Stimulated activated CD8-positive, alpha-beta memory T cell treated with anti-CD3 and anti-CD28 coated beads, Interleukin-12 subunit alpha, Interleukin-12 subunit beta, amount 100 ng/mL, for 24 hours (primary cell): Measurements from ENCODE around the gene PLCG2.
"Not testable (repeated sequence)": the region's sequence is repeated elsewhere in the genome, so short reads cannot be mapped to it uniquely, and the experiment has no call there.

ENCODE experiments used
- DNase-seq: peaks from one replicate; pipeline ENCODE4 v3.0.0-alpha.2; 2020; ENCODE audit errors: extremely low read depth

PLCG2 gene

DNA sequence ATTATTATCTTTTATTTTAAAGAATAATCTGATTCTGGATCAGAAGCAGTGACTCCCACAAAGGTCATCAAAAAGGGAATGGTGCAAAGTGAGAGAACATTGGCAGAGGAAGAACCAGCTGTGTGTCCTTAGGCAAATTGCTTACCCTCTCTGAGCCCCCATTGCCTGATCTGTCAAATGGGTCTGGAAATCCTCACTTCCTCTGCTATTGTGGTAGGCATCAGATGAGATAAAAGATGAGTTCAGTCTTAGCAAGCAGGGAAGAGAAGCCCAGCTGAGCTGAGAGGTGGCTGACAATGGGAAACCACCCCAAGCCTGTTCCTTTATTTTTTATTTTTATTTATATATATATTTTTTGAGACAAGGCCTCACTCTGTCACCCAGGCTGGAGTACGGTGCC, 24.2 kb upstream of the PLCG2 start:
- no peak for DNase-seq

DNA sequence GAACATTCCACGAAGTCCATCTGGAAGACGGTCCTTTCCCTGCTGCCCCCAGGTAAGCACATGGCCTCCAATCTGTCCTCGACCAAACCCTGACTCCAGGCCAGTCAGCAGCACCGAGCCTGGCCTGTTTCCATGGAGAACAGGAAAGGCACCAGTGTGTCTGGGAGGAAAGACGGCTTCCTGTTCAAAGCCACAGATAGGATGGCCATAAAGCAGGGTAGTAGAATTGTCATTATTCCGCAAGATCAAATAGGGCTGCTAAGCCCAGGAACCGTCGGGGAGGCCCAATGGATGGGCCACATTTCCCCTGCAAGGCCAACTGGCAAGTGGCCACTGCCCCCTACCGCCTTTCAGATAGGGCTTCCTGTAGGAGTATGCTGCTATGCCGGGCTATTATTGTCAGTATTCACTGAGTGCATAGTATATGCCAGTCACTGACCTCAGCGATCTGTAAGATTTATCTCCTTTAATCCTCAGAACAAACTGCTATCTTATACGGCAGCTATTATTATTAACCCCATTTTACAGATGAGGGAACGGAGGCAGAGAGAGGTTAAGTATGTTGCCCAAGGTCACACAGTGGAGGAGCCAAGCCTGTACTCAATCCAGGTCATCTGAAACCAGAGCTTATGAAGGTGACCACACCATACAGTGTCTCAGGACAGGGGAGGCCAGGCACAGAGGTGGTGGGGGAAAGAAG, 23.0 kb upstream of the PLCG2 start:
- no peak for DNase-seq

DNA sequence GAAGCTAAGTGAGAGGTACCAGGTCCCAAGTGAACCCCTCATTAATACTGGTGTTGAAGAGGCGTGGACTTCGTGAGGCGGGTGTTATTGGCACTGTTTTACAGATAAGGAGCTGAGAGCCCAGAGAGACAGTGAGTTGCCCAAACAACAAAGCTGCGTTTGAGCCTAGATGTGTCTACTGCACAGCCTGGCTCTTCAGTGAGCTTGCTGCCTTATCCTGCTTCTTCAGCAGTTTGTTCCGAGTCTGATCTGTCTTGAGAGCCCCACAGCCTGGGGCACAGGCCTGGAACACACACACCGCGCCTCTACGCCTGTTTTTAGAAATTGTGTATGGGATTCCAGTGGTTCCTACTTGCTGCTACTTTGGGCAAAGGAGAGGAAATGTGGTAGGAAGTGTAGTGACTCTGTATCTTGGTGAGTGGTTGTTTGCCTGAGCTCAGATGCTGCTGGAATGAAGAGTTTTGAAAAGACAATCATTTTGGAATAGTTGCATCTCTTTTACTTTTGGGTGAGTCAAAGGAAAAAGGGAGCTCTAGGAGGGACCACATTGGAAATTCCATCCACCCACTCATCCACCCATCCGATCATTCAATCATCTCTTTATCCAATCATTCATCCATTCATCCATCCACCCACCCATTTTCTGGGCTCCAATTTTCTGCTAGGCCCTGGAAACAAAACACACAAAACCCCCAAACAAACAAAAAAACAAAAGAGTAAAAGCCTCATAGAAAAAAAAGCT, 22.3 kb upstream of the PLCG2 start:
- DNase-seq = no peak

DNA sequence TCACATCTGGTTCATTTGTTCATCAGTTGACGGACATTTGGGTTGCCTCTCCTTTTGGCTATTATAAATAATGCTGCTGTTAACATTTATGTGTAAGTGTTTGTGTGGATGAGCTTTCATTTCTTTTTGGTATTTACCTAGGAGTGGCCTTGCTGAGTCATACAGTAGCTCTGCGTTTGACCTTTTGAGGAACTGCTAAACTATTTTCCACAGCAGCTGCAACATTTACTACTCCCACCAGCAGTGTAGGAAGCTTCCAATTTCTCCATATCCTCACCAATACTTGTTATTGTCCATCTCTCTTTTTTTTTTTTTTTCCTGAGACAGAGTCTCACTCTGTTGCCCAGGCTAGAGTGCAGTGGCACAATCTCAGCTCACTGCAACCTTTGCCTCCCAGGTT, 20.7 kb upstream of the PLCG2 start:
- no peak for DNase-seq

DNA sequence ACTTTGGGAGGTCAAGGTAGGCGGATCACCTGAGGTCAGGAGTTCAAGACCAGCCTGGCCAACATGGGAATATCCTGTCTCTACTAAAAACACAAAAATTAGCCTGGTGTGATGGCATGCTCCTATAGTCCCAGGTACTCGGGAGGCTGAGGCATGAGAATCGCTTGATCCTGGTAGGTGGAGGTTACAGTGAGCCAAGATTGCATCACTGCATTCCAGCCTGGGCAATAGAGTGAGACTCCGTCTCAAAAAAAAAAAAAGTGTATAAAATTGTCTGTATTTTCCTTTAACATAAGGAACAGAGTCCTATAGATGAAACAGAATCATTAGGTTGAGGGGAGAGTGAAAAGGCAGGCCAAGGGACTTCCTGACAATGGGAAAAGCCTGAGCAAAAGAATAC, 16.8 kb upstream of the PLCG2 start:
- DNase-seq = not testable (repeated sequence)

DNA sequence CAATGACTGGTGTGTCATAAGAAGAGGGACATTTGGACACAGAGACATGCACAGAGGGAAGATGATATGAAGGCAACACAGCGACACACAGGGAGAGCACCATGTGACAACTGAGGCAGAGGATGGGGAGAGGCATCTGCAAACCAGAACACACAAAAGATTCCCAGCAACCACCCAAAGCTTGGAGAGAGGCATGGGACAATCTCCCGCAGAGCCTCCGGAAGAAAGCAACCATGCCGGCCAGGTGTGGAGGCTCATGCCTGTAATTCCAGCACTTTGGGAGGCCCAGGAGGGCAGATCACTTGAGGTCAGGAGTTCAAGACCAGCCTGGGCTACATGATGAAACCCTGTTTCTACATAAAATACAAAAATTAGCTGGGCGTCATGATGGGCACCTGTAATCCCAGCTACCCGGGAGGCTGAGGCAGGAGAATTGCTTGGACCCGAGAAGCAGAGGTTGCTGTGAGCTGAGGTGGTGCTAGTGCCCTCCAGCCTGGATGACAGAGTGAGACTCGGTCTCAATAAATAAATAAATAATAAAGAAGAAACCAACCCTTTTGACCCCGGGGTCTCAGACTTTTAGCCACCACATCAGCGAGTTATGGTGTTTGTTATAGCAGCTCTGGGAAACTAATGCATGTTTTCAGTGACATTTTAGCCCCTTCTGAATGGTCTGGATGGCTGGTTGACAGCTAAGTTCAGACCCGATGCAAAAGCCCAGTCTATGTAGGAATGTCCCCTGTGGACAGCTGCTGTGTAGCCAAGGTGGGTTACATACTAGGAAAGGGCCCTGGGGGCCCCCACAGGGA, 13.8 kb upstream of the PLCG2 start:
- DNase-seq = no peak

DNA sequence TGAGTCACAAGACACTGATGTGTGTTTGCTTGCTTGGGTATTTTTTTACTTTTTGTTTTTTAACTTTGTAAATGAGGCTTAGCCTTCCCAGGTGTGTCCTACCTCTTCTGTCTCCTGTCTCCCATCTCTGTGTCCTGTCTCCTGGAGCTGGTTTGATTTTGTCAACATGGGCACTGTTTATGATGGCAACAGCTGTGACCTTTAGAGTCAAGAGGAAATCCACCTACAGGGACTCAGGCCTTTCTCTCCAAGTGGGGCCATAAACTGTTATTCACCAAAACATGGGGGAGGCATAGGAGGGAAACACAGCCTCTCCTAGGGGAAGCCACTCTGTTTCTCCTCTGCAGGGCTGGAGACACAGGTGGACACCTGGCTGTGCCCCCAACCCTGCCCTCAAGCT, 13.1 kb upstream of the PLCG2 start:
- no peak for DNase-seq

DNA sequence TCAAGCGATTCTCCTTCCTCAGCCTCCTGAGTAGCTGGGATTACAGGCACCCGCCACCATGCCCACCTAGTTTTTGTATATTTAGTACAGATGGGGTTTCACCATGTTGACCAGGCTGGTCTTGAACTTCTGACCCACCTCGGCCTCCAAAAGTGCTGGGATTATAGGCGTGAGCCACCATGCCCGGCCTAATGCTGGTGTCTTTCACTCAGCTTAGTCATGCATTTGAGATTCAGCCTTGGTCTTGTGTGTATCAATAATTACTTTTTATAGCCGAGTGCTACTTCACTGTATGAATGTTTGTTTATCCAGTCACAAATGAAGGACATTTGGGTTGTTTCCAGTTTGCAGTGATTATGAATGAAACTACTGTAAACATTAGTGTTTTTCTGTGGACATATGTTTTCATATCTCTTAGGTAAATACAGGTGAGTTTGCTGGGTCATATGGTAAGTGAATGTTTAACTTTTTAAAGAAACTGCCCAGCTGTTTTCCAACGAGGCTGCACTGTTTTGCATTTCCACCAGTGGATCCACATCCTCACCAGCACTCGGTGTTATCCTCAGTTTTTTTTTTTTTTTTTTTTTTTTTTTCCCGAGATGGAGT, 11.0 kb upstream of the PLCG2 start:
- DNase-seq = no peak

DNA sequence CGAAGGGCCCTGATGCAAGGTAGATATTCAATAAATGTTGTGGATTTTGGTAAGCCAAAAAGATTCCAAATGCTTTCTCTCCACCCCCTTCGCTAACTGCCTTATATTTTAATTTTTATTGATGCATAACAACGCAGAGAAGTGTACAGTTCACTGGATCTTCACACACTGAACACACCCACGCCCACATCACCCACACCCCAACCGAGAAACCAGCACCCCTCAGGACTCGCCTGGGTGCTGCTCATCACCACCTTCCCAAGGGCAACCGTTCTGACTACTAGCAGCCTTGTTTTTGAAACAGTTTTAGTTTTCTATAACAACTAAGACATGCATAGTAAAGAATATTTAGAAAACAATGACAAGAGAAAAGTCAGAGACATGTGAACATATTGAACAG, 9.1 kb upstream of the PLCG2 start:
- DNase-seq = no peak

DNA sequence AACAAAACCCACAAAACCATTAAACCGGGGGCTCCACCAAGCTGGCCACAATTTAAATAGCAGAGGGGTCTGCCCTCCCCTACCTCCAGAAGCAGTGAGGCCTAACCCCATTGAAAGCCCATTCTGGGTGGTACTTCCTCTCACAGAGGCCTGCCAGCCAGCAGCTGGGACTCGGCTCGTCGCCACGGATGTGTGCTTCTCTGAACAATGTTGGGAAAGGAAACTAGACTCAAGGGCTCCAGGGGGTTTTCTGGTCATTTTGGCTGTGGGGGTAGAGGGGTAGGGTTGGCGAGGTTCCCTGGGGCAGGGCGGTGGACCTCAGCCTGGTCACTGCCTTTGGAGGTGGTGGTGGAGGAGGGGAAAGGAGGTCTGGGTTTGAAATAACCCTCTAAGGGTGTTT, 4.7 kb upstream of the PLCG2 start:
- DNase-seq = no peak

DNA sequence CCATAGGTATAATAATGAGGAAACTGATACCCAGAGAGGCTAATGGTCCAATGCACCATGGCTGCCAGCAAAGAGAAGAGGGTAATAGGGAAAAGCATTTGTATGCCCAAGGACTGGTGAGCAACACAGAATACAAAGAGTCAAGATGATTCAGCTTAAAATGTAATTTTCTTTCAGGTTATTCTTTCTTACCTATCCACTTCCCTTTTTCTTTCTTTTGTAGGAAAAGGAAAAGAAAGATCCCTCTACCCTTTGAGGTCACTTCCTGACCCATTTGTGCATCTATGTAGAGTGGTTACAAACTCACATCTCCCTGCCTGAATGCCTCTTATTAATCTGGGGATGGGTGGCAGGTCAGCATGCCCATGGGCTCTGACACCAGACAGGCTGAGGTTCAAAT, 3.5 kb upstream of the PLCG2 start:
- DNase-seq = no peak

DNA sequence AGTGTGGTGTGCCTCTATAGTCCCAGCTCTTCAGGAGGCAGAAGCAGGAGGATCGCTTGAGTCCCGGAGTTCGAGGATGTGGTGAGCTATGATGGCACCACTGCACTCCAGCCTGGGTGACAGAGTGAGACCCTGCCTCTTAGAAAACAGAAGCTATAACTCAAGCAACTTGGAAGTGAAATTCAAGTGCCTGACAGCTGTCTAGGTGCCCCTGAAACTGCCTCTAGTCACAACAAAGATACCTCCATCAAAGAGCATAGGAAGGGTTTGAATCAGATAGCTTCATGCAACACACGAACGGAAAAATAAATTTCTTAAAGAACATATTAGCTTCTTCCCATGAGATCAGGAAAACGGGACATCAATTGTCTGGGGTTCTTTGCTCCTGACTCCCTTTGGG, 860 bp upstream of the PLCG2 start:
- no peak for DNase-seq

DNA sequence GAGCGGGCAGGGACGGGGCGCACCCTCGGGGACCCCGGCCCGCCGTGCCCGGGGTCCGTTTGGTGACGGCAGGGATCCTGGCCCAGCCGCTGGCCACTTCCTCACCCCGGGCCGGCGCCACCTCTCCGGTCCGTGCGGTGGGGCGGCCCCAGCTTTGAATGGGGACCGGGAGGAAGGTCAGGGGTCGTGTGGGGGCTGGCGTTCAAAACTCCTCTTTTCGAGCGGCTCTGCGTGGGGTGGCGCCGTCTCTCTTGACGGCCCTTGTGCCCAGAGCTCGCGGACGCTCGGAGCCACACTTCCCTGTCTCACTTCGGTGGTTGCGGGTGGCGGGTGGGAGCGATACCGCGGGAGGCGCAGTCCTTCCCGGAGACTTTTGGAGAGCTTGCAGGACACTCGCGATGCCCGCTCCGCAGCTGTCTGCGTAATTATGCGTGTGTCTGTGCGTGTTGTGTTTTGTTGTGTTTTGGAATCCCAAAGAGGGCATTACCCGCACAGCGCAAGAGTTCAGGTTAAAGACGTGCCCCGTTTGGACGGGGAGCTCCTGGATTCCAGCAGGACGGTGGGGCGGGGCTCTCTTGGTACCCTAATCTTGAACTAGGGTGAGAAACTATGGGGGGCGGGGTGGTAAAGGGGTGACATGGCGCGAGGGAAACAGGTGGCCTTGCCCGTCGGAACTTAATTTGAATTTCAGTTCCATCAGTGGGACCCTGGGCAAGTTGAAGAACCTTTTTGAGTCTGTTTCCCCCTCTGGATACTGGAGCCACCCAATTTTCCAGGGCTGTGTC, 637 bp downstream of the PLCG2 start:
- no peak for DNase-seq

DNA sequence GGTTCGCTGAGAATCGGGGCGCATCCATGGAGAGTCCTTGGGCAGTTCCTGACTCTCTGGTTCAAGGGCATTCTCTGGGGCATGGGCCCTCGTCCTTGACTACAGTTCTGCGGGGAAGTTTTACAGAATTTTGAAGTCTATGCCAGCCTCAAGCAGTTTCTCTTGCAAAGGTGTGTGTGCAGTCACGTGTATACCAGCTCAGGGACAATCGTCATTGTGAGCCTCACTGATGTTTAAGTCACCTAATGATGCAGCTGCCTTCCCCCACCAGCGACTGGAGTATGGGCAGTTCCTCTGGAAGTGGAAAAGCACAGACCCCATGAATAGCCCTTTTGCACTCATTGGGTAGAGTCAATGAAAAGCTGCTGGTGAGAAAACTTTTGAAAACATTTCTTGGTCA, 1.3 kb downstream of the PLCG2 start:
- no peak for DNase-seq

DNA sequence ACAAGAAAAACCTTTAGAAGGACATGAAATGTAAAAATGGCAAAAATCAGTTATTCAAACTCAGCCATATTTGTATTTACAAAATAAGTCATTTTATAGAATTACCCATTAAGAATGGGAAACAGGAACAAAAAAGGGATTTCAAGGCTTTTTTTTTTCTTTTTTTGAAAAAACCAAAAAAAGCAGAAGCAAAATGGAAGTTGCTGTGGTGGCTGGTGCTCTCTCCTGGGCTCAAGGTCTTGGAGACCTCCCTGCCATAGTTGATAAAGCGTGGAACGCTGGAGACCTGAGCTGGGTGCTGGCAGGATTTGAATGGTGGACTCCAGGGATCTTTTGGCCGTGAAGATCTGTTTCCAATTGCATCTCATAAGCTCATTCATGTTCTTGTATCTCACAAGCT, 3.1 kb downstream of the PLCG2 start:
- no peak for DNase-seq

DNA sequence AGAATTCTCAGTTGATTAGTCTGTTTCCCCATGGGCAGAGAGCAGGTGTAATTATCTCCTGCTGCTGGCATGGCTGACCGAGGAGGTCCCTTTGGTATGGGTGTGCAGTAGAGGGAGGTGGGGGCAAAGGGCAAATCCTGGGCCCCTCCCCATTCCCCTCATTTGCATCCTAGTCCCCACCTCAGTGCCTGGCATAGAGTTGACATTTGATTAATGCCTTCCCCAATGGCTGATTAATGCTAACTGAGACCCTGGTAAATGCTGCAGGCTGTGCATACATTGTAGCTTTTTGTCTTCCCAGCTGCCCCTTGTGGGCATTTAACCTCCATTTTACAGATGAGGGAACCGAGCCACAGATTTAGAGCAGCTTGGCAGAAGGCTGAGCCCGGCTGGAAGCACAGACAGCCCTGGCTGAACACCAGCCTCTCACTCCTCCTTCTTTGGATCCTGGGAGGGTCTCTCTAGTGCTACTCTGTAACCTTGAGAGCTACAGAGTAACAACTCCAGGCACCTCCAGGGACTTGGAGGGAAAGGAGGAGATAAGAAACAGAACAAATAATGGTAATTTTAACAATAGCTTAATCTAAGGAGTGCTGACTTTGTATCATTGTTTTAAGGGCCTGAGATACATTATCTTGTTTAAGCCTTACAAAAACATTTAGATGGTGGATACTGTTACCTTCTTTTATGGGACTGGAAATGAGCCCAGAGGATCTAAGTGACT, 5.1 kb downstream of the PLCG2 start:
- no peak for DNase-seq

DNA sequence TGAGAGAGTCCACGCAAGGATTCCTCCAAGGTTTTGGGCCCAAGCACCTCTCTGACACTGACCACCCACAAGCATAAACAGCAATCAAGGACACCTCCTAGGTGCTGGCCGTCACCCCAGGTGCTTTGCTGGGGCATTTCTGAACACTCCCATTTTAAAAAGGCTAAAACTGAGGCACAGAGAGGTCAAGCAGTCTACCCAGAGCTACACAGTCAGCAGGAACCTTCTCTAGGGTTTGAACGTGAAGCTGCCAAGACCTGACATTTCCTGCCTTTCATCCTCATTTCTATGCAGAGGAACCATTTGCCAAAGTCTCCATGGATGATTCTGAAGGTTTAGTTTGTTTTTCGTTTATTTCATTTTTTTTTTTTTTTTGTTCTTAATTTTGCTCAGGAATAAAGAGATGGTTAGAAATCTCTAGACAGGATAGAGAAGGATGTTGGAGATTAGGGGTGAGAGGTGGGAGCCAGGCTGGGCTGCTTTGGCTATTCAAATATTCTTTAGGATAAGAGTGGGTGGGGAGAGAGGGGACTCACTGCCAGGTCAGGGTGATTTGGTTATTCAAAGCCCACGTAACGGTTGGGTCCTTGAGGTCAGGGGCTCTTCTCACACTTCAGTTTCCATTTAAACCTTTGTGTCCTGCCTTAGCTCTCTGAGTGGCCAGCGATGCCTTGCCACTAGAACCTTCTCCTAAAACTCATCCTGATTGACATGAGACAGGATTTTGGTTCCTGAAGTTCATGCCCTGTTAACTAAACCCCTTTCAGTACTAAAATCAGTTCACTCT, 6.2 kb downstream of the PLCG2 start:
- DNase-seq = no peak

DNA sequence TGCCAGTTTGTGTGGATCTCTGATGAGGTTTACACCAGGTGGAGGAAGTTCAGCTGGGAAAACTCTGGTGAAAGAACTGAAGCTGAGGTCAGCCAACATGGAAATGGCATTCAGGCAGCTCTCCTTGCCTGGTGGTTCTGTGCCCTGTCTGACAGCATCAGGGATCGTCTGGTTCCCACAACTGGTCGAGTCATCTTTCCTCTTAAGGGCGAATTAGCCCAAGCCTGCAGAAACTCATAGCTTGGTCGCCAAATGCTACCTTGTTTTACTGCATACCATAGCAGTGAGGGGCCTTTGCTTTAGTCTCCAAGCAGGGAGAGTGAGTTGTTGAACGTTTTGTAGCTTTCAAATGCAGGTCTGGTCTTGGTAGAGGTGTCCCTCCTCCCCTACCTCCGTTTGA, 7.2 kb downstream of the PLCG2 start:
- no peak for DNase-seq

DNA sequence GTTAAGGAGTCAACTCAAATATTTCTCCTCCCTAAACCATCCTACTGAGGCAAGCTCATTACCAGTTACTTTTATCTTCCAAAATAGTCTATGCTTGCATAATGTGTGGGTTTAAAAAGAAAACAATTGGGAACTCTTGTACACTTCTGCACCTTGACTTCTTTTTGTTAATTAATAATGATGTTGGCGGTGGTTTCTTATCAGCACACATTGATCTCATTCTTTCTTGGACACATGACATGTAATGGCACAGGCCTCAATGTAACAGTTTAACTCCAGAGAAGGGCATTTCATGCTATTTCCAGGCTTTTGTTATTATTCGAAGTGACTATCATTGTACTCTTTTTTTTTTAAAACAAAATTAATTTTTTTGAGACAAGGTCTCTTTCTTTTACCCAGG, 7.8 kb downstream of the PLCG2 start:
- no peak for DNase-seq

DNA sequence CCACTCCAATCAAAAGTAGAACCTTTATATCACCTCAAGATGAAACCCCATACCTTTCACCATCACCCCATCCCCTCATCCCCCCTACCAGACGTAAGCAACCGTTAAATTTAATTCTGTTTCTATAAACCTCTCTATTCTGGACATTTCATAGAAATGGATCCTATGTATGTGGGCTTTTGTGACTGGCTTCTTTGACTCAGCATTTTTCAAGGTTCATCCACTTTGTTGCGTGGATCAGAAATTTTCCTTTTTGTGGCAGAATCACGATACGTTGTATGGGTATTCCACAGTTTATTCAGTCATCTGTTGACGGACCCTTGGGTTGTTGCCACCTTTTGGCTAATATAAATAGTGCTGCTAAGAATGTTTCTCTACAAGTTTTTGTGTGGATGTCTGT, 8.6 kb downstream of the PLCG2 start:
- no peak for DNase-seq
